ENCODE measurements around the gene PLPPR4.

Gene PLPPR4

GRCh38 chr1:99292886-99293285 lies 28.6 kb downstream of the PLPPR4 start:
- Histone ChIP-seq H3K27ac (ENCODE audit: low read depth, low read length) (no peak overlapping the region), H3K4me1 (ENCODE audit: control insufficient read depth in 1 of 2, insufficient read depth in 2 of 2, low read length in 2 of 2) (no peaks in the 10 kb centered on the region), H3K36me3 (ENCODE audit: control insufficient read depth in 1 of 2, insufficient read depth in 2 of 2, low read length in 2 of 2) (no peaks in the 10 kb centered on the region), H3K27me3 (ENCODE audit: control insufficient read depth in 1 of 2, insufficient read depth in 2 of 2, low read length in 2 of 2) (no peaks in the 10 kb centered on the region), H3K4me3 (ENCODE audit: low read depth in 1 of 2, low read length in 2 of 2) (no peak overlapping the region), H3K9ac (ENCODE audit: low read depth in 1 of 2, low read length in 2 of 2) (no peak overlapping the region), H3K9me3 (ENCODE audit: control insufficient read depth in 1 of 2, low read length in 2 of 2) (peaks cover 0 to 6% of the 10 kb centered on the region in 2 donors)

- H3K36me3 ChIP-seq (ENCODE audit: control insufficient read depth in 1 of 2, insufficient read depth in 2 of 2, low read length in 2 of 2) = no peaks in the 10 kb centered on the region
- H3K9me3 ChIP-seq (ENCODE audit: control insufficient read depth in 1 of 2, low read length in 2 of 2) = no peaks in the 10 kb centered on the region
- no peak overlapping the region for H3K9ac ChIP-seq (ENCODE audit: low read depth in 1 of 2, low read length in 2 of 2)
- no peaks in the 10 kb centered on the region for H3K27me3 ChIP-seq (ENCODE audit: control insufficient read depth in 1 of 2, insufficient read depth in 2 of 2, low read length in 2 of 2)
- H3K4me1 ChIP-seq (ENCODE audit: control insufficient read depth in 1 of 2, insufficient read depth in 2 of 2, low read length in 2 of 2) = no peaks in the 10 kb centered on the region
- H3K4me3 ChIP-seq (ENCODE audit: low read depth in 1 of 2, low read length in 2 of 2) = no peak overlapping the region
- H3K27ac ChIP-seq (ENCODE audit: low read depth, low read length) = no peak overlapping the region
These were observed 33.6 kb downstream of the PLPPR4 start for GRCh38 chr1:99297923-99298322.

GRCh38 chr1:99304725-99305282 lies 40.5 kb downstream of the PLPPR4 start:
- Histone ChIP-seq H3K27ac (ENCODE audit: low read depth, low read length) (no peak overlapping the region), H3K4me1 (ENCODE audit: control insufficient read depth in 1 of 2, insufficient read depth in 2 of 2, low read length in 2 of 2) (no peaks in the 10 kb centered on the region)

GRCh38 chr1:99305626-99306025 lies 41.3 kb downstream of the PLPPR4 start:
- Histone ChIP-seq H3K9ac (ENCODE audit: low read depth in 1 of 2, low read length in 2 of 2) (no peak overlapping the region), H3K4me1 (ENCODE audit: control insufficient read depth in 1 of 2, insufficient read depth in 2 of 2, low read length in 2 of 2) (no peaks in the 10 kb centered on the region), H3K27ac (ENCODE audit: low read depth, low read length) (no peak overlapping the region), H3K4me3 (ENCODE audit: low read depth in 1 of 2, low read length in 2 of 2) (no peak overlapping the region), H3K9me3 (ENCODE audit: control insufficient read depth in 1 of 2, low read length in 2 of 2) (no peaks in the 10 kb centered on the region), H3K36me3 (ENCODE audit: control insufficient read depth in 1 of 2, insufficient read depth in 2 of 2, low read length in 2 of 2) (no peaks in the 10 kb centered on the region), H3K27me3 (ENCODE audit: control insufficient read depth in 1 of 2, insufficient read depth in 2 of 2, low read length in 2 of 2) (no peaks in the 10 kb centered on the region)

More at GRCh38 chr1:99304725-99305282, 40.5 kb downstream of the PLPPR4 start:
- no peaks in the 10 kb centered on the region for H3K36me3 ChIP-seq (ENCODE audit: control insufficient read depth in 1 of 2, insufficient read depth in 2 of 2, low read length in 2 of 2)
- H3K9me3 ChIP-seq (ENCODE audit: control insufficient read depth in 1 of 2, low read length in 2 of 2) = no peaks in the 10 kb centered on the region
- H3K4me3 ChIP-seq (ENCODE audit: low read depth in 1 of 2, low read length in 2 of 2) = no peak overlapping the region
- H3K27me3 ChIP-seq (ENCODE audit: control insufficient read depth in 1 of 2, insufficient read depth in 2 of 2, low read length in 2 of 2) = no peaks in the 10 kb centered on the region
- no peak overlapping the region for H3K9ac ChIP-seq (ENCODE audit: low read depth in 1 of 2, low read length in 2 of 2)

- Histone ChIP-seq H3K4me1 (ENCODE audit: control insufficient read depth in 1 of 2, insufficient read depth in 2 of 2, low read length in 2 of 2) (no peaks in the 10 kb centered on the region), H3K9ac (ENCODE audit: low read depth in 1 of 2, low read length in 2 of 2) (no peak overlapping the region), H3K36me3 (ENCODE audit: control insufficient read depth in 1 of 2, insufficient read depth in 2 of 2, low read length in 2 of 2) (no peaks in the 10 kb centered on the region), H3K4me3 (ENCODE audit: low read depth in 1 of 2, low read length in 2 of 2) (no peak overlapping the region), H3K27me3 (ENCODE audit: control insufficient read depth in 1 of 2, insufficient read depth in 2 of 2, low read length in 2 of 2) (no peaks in the 10 kb centered on the region), H3K9me3 (ENCODE audit: control insufficient read depth in 1 of 2, low read length in 2 of 2) (no peaks in the 10 kb centered on the region), H3K27ac (ENCODE audit: low read depth, low read length) (no peak overlapping the region)
These were observed 41.8 kb downstream of the PLPPR4 start for GRCh38 chr1:99306056-99306455.

- Histone ChIP-seq H3K4me1 (ENCODE audit: control insufficient read depth in 1 of 2, insufficient read depth in 2 of 2, low read length in 2 of 2) (no peaks in the 10 kb centered on the region), H3K4me3 (ENCODE audit: low read depth in 1 of 2, low read length in 2 of 2) (no peak overlapping the region), H3K9ac (ENCODE audit: low read depth in 1 of 2, low read length in 2 of 2) (no peak overlapping the region), H3K27ac (ENCODE audit: low read depth, low read length) (no peak overlapping the region), H3K36me3 (ENCODE audit: control insufficient read depth in 1 of 2, insufficient read depth in 2 of 2, low read length in 2 of 2) (no peaks in the 10 kb centered on the region), H3K9me3 (ENCODE audit: control insufficient read depth in 1 of 2, low read length in 2 of 2) (no peaks in the 10 kb centered on the region), H3K27me3 (ENCODE audit: control insufficient read depth in 1 of 2, insufficient read depth in 2 of 2, low read length in 2 of 2) (no peaks in the 10 kb centered on the region)
These were observed 42.4 kb downstream of the PLPPR4 start for GRCh38 chr1:99306644-99307043.

- Histone ChIP-seq H3K9me3 (ENCODE audit: control insufficient read depth in 1 of 2, low read length in 2 of 2) (no peaks in the 10 kb centered on the region), H3K4me1 (ENCODE audit: control insufficient read depth in 1 of 2, insufficient read depth in 2 of 2, low read length in 2 of 2) (no peaks in the 10 kb centered on the region), H3K4me3 (ENCODE audit: low read depth in 1 of 2, low read length in 2 of 2) (no peak overlapping the region), H3K9ac (ENCODE audit: low read depth in 1 of 2, low read length in 2 of 2) (no peak overlapping the region), H3K27ac (ENCODE audit: low read depth, low read length) (no peak overlapping the region), H3K36me3 (ENCODE audit: control insufficient read depth in 1 of 2, insufficient read depth in 2 of 2, low read length in 2 of 2) (no peaks in the 10 kb centered on the region), H3K27me3 (ENCODE audit: control insufficient read depth in 1 of 2, insufficient read depth in 2 of 2, low read length in 2 of 2) (no peaks in the 10 kb centered on the region)
These were observed 51.0 kb downstream of the PLPPR4 start for GRCh38 chr1:99315305-99315704.

GRCh38 chr1:99326215-99326949 lies 62.1 kb downstream of the PLPPR4 start:
- no peak overlapping the region for H3K27ac ChIP-seq (ENCODE audit: low read depth, low read length)
- H3K9me3 ChIP-seq (ENCODE audit: control insufficient read depth in 1 of 2, low read length in 2 of 2) = no peaks in the 10 kb centered on the region
- no peaks in the 10 kb centered on the region for H3K36me3 ChIP-seq (ENCODE audit: control insufficient read depth in 1 of 2, insufficient read depth in 2 of 2, low read length in 2 of 2)
- H3K27me3 ChIP-seq (ENCODE audit: control insufficient read depth in 1 of 2, insufficient read depth in 2 of 2, low read length in 2 of 2) = no peaks in the 10 kb centered on the region
- no peak overlapping the region for H3K9ac ChIP-seq (ENCODE audit: low read depth in 1 of 2, low read length in 2 of 2)
- no peaks in the 10 kb centered on the region for H3K4me1 ChIP-seq (ENCODE audit: control insufficient read depth in 1 of 2, insufficient read depth in 2 of 2, low read length in 2 of 2)
- H3K4me3 ChIP-seq (ENCODE audit: low read depth in 1 of 2, low read length in 2 of 2) = no peak overlapping the region

- no peak overlapping the region for H3K4me3 ChIP-seq (ENCODE audit: low read depth in 1 of 2, low read length in 2 of 2)
These were observed 63.1 kb downstream of the PLPPR4 start for GRCh38 chr1:99327357-99327756.

GRCh38 chr1:99328171-99328570 lies 63.9 kb downstream of the PLPPR4 start:
- Histone ChIP-seq H3K9ac (ENCODE audit: low read depth in 1 of 2, low read length in 2 of 2) (no peak overlapping the region), H3K27me3 (ENCODE audit: control insufficient read depth in 1 of 2, insufficient read depth in 2 of 2, low read length in 2 of 2) (no peaks in the 10 kb centered on the region), H3K27ac (ENCODE audit: low read depth, low read length) (no peak overlapping the region)

More at GRCh38 chr1:99327357-99327756, 63.1 kb downstream of the PLPPR4 start:
- no peak overlapping the region for H3K27ac ChIP-seq (ENCODE audit: low read depth, low read length)
- H3K4me1 ChIP-seq (ENCODE audit: control insufficient read depth in 1 of 2, insufficient read depth in 2 of 2, low read length in 2 of 2) = no peaks in the 10 kb centered on the region
- no peaks in the 10 kb centered on the region for H3K36me3 ChIP-seq (ENCODE audit: control insufficient read depth in 1 of 2, insufficient read depth in 2 of 2, low read length in 2 of 2)
- H3K9me3 ChIP-seq (ENCODE audit: control insufficient read depth in 1 of 2, low read length in 2 of 2) = no peaks in the 10 kb centered on the region
- H3K9ac ChIP-seq (ENCODE audit: low read depth in 1 of 2, low read length in 2 of 2) = no peak overlapping the region
- no peaks in the 10 kb centered on the region for H3K27me3 ChIP-seq (ENCODE audit: control insufficient read depth in 1 of 2, insufficient read depth in 2 of 2, low read length in 2 of 2)

More at GRCh38 chr1:99328171-99328570, 63.9 kb downstream of the PLPPR4 start:
- H3K4me1 ChIP-seq (ENCODE audit: control insufficient read depth in 1 of 2, insufficient read depth in 2 of 2, low read length in 2 of 2) = no peaks in the 10 kb centered on the region
- H3K4me3 ChIP-seq (ENCODE audit: low read depth in 1 of 2, low read length in 2 of 2) = no peak overlapping the region
- H3K9me3 ChIP-seq (ENCODE audit: control insufficient read depth in 1 of 2, low read length in 2 of 2) = no peaks in the 10 kb centered on the region
- no peaks in the 10 kb centered on the region for H3K36me3 ChIP-seq (ENCODE audit: control insufficient read depth in 1 of 2, insufficient read depth in 2 of 2, low read length in 2 of 2)
